Stimulated activated CD8-positive, alpha-beta memory T cell treated with anti-CD3 and anti-CD28 coated beads, Interleukin-15, amount 100 ng/mL, for 24 hours (primary cell): ENCODE measurements around the gene MARVELD2.
"Not testable (repeated sequence)": the region's sequence is repeated elsewhere in the genome, so short reads cannot be mapped to it uniquely, and the experiment has no call there.

Experiments used
- DNase-seq: peaks from one replicate; pipeline ENCODE4 v3.0.0-alpha.2; 2020; ENCODE audit warnings: low read depth

The MARVELD2 gene, protein sequence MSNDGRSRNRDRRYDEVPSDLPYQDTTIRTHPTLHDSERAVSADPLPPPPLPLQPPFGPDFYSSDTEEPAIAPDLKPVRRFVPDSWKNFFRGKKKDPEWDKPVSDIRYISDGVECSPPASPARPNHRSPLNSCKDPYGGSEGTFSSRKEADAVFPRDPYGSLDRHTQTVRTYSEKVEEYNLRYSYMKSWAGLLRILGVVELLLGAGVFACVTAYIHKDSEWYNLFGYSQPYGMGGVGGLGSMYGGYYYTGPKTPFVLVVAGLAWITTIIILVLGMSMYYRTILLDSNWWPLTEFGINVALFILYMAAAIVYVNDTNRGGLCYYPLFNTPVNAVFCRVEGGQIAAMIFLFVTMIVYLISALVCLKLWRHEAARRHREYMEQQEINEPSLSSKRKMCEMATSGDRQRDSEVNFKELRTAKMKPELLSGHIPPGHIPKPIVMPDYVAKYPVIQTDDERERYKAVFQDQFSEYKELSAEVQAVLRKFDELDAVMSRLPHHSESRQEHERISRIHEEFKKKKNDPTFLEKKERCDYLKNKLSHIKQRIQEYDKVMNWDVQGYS

DNA sequence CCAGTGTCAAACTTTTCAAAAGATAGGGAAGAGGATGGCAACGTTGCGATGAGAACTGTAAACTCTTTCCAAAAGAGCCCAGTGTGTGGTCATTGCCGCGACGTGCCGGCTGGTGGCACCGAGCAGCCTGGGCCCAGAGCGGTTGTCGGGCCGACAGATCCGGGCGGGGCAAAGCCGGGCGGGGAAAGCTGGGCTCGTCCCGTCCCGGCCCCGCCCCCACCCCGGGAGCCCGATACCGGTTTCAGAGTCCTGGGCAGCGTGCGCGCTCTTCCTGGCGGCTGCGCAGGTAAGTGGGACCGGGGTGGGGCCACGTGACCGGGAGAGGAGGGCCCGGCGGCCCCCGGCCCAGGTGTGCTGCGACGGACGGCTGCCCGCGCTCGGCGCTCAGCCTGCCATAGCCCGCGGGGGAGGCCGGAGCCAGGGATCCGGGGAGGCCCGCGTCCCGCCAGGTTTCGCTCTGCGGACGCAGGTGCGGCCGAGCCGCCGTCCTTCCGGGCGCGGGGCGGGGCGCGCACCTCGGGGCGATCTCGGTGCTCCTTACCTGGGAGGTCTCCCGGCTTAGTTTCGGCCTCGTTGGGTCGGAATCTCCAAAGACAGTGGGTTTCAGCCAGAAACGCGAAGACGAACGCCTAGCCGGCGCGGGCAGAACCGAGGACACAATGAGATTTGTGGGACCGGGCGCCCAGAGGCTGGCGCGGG is at the start of gene MARVELD2:
Gene MARVELD2, plus strand, starts transcription at position 232 of the 699 bp plus-strand sequence. CDS start 4,270 bp downstream, outside the sequence.
- DNase-seq: peak; percentile 11

DNA sequence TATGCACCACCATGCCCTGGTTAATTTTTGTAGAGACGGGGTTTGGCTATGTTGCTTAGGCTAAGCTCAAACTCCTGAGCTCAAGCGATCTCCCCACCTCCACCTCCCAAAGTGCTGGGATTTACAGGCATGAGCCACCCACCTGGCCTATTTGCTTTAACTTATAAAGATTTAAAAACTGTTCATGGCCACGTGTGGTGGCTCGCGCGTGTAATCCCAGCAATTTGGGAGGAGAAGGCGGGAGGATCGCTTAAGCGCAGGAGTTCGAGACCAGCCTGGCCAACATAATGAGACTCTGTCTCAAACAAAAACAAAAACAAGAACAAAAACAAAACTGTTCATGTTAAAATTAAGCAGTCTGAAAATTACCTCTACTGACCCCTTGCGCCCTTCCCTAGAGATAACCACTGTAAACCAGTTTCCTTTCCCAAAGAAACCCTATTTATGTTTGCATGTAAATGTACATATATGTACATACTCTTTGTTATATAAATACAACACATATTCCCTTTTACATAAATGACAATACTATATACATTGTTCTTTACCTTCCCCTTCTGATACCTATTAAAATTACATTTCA is 47.1 kb upstream of the MARVELD2 start:
- no peak for DNase-seq

DNA sequence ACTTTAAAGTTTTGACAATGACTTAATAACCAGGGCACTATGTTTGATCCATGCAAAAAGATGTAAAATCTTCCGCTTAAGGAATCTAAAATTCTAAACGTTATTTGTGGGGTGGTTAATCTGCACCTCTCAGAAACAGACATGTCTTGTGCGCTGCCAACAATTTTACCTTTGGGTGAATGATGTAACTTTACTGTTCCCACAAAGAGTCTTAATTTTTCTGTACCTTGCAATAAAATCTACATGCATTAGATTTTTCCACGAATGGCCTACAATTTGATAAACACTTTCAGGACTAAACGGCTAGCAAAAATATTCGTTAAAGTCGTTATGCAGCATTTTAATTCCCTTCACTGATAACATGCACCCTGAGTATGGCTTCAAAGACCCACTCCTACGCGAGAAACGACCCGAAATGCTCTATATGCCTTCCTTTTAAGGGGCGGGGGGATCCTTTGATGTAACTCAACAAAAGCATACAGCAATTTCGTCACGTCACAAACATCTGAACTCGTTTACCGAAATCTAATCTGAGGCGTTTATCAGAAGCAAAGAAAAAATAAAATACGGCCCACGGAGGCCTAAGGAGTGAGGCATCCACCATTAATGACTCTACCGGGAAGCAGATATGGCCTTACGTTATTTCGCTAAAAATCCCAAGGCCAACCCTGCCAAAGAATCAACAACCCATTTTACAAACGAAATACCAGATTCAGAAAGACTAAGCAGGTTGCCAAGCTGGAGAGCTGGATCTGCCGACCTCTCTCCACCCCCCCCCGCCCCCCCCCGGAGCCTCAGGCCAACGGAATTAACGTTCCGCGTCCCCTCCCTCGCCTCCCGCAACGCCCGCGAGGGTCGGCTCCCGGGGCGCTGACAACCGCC is 46.2 kb upstream of the MARVELD2 start:
- DNase-seq: no peak

DNA sequence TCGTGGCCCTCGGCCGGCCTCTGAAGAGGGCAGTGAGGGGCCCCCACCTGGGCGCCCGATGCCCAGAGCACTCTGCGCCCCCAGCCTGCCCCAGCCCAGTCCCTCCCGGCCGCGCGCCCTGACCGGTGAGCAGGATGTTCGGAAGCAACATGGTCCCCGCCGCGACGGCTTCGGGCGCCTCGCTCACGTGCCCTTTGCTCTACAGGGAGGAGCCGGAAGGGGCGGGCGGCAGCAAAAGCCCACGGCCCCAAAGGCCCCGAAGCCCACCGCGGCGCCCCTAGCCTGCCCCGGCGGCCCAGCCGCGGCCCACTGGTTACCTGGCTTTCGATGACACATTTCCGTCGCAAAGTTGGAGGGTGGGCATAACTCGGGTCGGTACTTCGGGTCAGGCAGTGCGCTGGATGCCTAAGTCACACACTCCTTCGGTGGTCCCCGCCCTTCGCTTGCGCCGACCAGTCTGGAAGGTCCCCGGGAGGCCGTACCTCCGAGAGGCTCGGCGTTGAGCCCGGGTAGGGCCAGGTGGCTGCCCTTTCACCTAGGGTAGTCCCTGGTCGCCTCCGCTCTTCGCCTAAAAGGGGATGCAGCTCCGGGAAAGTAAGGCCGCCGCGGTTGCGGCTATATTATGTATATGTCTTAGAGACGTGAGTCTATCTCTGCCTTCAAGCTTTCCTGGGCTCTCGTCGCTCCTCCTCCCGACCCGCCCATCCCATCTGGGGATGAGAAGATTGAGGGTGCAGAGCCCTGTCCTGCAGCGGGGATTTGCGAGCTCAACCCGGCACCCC is 45.4 kb upstream of the MARVELD2 start, which contains the start of the genes AK6, RAD17 and TAF9:
Gene AK6, minus strand, starts transcription at position 181 of the 782 bp plus-strand sequence. Its CDS starts 30 bp downstream, at position 151.
Gene RAD17, plus strand, starts transcription at position 479 of the 782 bp plus-strand sequence. CDS start 2,391 bp downstream, outside the sequence.
Gene TAF9, minus strand, starts transcription at position 181 of the 782 bp plus-strand sequence. CDS start 3,783 bp downstream, outside the sequence.
- DNase-seq: peak; percentile 73

DNA sequence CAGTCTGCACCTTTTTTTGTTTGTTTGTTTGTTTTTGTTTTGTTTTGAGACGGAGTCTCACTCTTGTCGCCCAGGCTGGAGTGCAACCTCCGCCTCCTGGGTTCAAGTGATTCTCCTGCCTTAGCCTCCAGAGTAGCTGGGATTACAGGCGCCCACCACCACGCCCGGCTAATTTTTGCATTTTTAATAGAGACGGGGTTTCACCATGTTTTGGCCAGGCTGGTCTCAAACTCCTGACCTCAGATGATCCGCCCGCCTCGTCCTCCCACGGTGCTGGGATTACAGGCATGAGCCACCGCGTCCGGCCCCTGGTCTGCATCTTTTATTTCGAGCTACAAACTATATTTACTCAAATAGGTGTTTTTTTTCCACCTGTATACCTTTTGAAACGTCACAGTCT is 44.6 kb upstream of the MARVELD2 start:
- DNase-seq: not testable (repeated sequence)

DNA sequence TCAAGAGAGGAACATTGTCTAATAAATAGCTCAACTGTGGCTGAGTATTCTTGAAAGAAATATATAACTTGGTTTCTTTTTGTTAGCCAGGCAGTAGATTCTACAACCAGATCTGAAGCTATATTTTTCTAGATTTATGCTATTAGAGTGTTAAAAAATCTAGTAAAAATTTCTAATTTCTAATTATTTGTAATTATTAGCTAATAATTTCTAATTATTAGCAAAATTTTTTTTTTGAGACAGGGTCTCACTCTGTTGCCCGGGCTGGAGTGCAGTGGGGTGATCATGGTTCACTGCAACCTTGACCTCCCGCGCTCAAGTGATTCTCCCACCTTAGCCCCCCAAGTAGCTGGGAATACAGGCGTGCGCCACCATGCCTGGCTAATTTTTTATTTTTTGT is 42.5 kb upstream of the MARVELD2 start:
- DNase-seq: no peak

DNA sequence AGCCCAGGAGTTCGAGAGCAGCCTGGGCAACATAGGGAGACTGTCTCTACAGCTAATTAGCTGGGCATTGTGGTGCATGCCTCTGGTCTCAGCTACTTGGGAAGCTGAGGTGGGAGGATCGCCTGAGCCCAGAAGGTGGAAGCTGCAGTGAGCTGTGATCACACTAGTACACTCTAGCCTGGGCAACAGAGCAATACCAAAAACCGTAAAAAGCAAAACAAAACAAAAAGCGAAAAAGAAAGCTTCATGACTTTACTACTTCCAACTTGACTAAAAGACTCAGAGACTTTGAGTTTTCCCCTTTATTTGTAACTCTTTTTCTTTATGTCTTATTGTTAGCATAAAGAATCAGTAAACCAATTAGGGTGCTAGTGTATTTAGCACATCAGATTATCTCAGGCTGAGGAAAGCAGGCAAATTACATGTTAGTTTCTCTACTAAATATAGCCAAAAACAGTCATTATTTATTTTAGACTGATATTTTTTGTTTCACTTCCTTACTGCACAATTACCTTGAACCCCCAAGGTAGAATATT is 39.9 kb upstream of the MARVELD2 start:
- DNase-seq: no peak

DNA sequence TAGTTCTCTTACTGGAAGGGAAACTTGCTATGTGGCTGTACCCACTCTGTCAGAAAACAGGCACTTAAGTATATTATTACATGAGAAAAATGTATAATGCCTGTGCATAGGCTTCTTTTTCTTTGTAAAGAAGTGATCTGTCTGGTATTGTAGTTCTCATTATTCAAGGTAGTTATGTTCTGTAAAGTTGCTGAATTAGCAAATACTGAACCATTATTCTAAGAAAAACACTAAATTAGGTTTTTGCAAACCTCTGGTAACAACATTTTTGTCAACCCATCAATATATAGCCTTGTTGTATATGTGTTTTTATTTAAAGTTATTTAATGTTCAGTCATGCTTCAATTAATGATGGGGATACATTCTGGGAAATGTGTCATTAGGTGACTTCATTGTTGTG is 36.5 kb upstream of the MARVELD2 start:
- DNase-seq: no peak

DNA sequence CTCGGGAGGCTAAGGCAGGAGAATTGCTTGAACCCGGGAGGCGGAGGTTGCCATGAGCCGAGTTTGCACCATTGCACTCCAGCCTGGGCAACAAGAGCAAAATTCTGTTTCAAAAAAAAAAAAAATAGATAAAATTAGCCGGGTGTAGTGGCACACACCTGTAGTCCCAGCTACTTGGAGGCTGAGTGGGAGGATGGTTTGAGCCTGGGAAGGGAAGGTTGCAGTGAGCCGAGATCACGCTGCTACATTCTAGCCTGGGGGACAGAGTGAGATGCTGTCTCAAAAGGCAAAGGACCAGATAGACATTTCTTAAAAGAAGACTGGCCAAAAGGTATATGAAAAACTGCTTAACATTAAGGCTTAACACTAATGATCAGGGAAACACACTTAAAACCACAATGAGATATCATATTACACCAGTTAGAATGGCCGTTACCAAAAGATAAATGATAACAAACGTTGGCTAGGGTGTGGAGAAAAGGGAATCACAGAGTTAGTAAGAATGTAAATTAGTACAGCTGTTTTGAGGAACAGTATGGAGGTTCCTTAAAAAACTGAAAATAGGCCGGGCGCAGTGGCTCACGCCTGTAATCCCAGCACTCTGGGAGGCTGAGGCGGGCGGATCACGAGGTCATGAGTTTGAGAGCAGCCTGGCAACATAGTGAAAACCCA is 10.1 kb upstream of the MARVELD2 start:
- DNase-seq: no peak

DNA sequence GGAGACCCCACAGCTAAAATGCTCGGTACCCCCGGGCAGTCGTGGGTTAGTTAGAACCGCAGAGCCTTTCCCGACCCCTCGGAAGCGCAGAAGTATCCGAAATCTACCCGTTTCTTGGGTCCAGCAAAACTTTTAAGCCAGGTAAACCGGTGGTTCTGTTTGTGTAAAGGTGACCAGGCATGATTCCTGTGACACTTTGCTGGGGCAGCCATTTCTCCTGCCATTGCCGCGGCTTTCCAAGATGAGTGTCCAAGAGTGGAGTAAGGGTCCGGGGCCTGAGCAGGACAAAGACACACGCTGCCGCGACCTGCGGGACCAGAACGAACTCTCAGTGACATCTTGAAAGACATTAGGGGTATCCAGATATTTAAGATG is 655 bp downstream of the MARVELD2 start:
- DNase-seq: no peak

DNA sequence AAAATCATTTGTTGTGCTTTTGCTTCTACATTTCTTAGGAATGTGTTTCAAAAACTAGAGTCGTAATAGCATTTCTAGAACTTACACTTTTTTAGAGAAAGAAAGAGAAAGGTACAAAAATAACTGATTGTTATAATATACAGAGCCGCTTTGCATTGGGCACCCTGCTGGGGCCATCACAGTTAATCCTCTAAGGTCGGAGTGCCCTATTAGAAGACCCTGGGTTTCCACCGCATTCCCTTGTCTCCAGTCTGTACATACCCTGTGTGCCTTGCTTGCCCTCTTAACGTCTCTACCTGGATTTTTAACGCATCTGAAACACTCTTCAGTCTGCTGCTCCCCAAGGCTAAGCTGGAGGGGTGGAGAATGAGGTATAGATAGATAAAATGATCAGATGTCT is 1.3 kb downstream of the MARVELD2 start:
- no peak for DNase-seq

DNA sequence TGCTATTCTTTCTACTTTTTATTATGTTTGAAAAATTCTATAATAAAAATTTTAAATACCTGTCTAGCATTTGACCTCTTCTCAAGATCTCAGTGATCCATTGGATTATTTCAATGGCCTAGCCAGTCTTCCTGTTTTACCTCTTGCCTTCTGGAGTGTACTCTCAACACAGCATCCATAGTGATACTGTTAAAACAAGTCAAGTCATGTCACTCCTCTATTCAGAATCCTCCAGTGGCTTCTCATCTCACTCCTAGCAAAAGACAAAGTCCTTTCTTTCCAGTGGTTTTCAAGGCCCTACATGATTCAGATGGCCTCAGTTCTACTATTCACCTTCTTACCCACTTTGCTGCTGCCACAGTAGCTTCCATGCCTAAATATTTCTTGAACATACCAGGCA is 1.8 kb downstream of the MARVELD2 start:
- DNase-seq: no peak

DNA sequence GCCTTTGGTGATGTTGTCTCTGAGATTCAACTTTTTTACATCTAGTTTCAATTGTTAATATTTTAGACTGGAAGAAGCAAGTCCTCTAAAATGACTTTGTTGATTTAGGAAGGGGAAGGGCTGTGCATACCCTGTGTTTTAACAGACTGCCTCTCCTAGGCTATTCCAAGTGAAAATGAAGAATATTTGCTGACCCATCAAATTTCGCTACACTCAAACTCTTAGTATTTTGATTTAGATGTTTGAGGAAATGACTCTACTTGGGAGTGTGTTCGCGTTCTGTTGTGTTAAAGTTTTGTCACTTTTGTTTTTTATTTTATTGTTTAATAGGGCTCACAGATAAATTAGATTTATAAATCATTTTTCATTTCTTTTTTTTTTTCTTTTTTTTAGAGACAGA is 3.6 kb downstream of the MARVELD2 start:
- no peak for DNase-seq

DNA sequence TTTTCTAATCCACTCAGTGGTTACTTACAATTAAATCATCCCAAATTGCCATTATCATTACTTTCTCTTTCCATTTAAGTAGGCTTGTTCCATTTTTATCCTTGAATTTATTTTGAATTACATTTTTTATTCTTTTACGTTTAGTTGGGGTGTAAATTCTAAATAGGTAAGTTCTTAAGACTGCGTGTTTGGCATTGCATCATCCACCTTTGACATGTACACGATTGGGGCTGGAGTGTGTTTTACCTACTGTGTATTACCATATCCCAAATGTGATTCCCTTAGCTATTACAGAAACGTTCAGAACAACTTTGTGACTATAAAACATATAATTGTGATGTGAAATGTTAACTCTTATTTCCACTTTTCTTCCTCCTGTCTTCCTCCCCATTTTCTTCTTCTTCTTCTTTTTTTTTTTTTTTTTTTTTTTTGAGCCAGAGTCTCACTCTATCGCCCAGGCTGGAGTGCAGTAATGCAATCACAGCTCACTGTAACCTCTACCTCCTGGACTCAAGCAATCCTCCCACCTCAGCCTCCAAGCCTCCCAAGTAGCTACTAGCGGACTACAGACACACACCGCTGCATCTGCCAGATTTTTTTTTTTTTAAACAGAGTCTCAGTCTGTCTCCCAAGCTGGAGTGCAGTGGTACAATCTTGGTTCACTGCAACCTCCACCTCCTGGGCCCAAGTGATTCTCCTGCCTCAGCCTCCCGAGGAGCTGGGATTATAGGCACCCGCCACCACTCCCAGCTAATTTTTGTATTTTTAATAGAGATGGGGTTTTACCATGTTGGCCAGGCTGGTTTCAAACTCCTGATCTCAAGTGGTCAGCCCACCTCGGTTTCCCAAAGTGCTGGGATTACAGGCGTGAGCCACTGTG is 16.7 kb downstream of the MARVELD2 start:
- no peak for DNase-seq

DNA sequence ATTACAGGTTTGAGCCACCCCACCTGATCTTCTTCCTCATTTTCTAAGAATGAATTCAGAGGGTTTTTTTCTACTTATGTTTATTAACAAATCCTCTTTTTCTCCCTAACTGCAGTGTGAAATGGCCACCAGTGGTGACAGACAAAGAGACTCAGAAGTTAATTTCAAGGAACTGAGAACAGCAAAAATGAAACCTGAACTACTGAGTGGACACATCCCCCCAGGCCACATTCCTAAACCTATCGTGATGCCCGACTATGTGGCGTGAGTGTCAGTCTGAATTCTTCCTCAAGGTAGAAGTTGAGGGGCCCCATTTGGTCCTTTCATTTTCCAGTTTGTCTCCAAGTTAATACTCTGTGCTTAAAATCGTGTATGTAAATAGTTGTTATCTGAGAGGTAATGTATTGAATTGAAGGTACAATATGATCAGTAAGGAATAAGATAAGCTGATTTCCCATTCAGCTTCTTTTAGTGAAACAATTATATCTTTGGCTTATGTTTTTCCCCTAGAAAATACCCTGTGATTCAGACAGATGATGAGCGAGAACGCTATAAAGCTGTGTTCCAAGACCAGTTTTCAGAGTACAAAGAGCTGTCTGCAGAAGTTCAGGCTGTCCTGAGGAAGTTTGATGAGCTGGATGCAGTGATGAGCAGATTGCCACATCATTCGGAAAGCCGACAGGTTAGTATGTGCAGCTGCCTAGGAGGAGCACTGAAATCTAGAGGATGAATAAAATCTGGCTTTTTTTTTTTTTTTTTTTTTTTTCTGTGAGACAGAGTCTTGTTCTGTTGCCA is 17.7 kb downstream of the MARVELD2 start:
- no peak for DNase-seq

DNA sequence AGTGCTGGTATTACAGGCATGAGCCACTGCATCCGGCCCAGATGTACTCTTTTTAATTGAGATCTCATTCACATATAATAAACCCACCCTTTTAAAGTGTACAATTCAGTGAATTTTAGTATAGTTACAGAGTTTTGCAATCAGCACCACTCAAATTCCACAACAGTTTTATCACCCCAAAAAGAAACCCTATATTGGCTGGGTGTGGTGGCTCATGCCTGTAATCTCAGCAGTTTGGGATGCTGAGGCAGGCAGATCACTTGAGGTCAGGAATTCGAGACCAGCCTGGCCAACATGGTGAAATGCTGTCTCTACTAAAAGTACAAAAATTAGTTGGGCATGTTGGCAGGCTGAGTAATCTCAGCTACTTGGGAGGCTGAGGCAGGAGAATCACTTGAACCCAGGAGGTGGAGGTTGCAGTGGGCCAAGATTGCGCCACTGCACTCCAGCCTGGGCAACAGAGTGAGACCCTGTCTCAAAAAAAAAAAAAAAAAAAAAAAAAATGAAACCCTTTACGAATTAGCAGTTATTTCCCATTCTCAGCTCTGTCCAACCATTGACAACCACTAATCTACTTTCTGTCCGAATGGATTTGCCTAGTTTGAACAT is 20.5 kb downstream of the MARVELD2 start:
- not testable (repeated sequence) for DNase-seq

DNA sequence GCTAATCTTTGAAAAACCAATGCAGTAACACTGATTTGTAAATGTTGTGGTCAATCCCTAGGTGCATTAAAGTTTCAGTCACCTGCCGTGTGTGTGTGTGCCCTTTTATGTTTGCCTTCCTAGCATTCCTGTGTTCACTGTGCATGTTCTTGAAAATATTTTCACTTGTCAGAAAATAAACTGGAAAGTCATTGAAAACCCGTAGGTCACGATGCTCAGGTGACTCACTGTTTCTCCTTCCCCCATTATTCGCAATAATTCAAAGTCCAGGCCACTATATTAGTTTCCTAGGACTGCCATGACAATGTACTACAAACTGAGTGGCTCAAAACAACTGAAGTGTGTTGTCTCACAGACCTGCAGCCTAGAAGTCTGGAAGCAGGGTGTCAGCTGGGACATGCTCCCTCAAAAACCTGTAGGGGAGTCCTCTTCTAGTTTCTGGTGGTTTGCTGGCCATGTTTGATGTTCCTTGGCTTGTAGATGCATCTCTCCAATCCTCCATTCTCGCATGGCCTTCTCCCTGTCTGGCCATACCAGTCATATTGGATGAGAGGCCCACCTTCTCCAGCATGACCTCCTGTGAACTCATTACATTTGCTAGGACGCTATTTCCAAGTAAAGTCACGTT is 29.3 kb downstream of the MARVELD2 start:
- no peak for DNase-seq
